Left lung (tissue), 10 donors: ENCODE data around the gene PDZD4. TPM values are rescaled to one million over a fixed set of nuclear protein-coding genes. Genes with fewer than 3 reads are reported as not detected.
A peak's percentile ranks its signal among the peaks of the same experiment; 100 is the strongest.

Experiments
- ATAC-seq: fragments of 200-7000 bp; cut with Tn5 transposase; one replicate; pipeline ENCODE4 v1.9.1; 2020; ENCODE audit warnings: moderate library complexity
- DNase-seq, 4 donors: peaks; one replicate each; pipeline ENCODE4 v3.0.0-alpha.2; 2013 to 2020
- H3K27ac ChIP-seq, 2 donors: fragments of 200-600 bp; sonication (generic) in 1 of 2; one replicate each; pipeline versions ENCODE4 v1.5.0 to v1.8.0; 2020 to 2021
- H3K27me3 ChIP-seq, 2 donors: fragments of 200-600 bp; sonication (generic) in 1 of 2; one replicate each; pipeline versions ENCODE4 v1.5.0 to v1.8.0; 2020 to 2021
- H3K36me3 ChIP-seq, 2 donors: fragments of 200-600 bp; sonication (generic) in 1 of 2; one replicate each; pipeline versions ENCODE4 v1.5.0 to v1.8.0; 2020 to 2021
- H3K4me1 ChIP-seq, 2 donors: fragments of 200-600 bp; one replicate each; pipeline ENCODE4 v1.8.0; 2021
- H3K4me3 ChIP-seq, 2 donors: fragments of 200-600 bp; sonication (generic) in 1 of 2; one replicate each; pipeline versions ENCODE4 v1.5.0 to v1.8.0; 2020 to 2021; ENCODE audit warnings: mild to moderate bottlenecking in 1 of 2
- H3K9me3 ChIP-seq, 2 donors: fragments of 200-600 bp; sonication (generic) in 1 of 2; one replicate each; pipeline versions ENCODE4 v1.5.0 to v1.8.0; 2020 to 2021
- intact Hi-C, 2 donors: fragments of 100-400 bp; cut with DNase I; formaldehyde crosslinking; loops; one replicate each; pipeline versions ENCODE4 v1.11.2 to v1.14.2; 2022
- polyA plus RNA-seq, 6 donors: library from polyadenylated mRNA; unstranded; fragments of 120-200 nt; gene quantifications; one replicate each; pipeline ENCODE4 v1.2.1, GENCODE V29; 2013; ENCODE audit not compliant: insufficient read length in 6 of 6
- total RNA-seq, 2 donors: library from RNA; stranded (reverse); fragmentation: NEBNext Ultra II Directional; extraction: Animal tissue kit (Norgen Biotek cat#: 25700); gene quantifications; one replicate each; pipeline ENCODE4 v1.2.1, GENCODE V29; 2021
- TF ChIP-seq, protein P1 (sequence below), 2 donors: fragments of 200-600 bp; sonication (generic) in 1 of 2; IDR thresholded peaks; one replicate each; pipeline versions ENCODE4 v1.5.0 to v1.8.0; 2021; ENCODE audit warnings: antibody characterized with exemption in 2 of 2
- donor health status: DM: no; HTN: yes; CAD: no.
- donor health status: DM: no; HTN: no; CAD: no.

PDZD4 gene
- total and polyA plus RNA-seq, 8 donors: 2.3 to 13.7 (median 10.3) TPM

DNA sequence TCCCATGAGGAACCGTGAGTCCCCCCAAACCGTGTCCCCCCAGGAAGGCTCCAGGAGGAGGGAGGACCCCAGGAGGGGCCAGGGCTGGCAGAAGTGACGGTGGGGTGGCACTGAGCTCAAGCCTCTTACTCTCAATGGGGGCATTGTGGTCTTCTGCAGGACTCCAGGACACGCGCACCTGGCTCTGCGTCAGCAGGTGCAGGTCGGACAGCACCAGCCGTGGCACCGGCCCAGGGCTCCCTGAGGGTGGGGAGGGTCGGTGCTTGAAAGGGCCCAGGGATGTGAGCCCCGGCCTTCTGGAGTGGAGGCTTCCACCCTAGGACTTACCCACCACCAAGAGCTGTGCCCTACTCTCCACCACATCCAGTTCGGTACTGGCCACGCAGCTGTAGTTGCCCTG lies 37.3 kb upstream of the PDZD4 start:
- H3K4me3 ChIP-seq: no peak overlapping the region
- ATAC-seq: no peak
- H3K36me3 ChIP-seq: no peaks in the 10 kb centered on the region
- no peaks in the 10 kb centered on the region for H3K9me3 ChIP-seq
- DNase-seq: peak in 1 of 4 donors; percentile 13
- H3K27me3 ChIP-seq: peaks cover 0 to 29% of the 10 kb centered on the region in 2 donors
- TF ChIP-seq, protein P1, sequence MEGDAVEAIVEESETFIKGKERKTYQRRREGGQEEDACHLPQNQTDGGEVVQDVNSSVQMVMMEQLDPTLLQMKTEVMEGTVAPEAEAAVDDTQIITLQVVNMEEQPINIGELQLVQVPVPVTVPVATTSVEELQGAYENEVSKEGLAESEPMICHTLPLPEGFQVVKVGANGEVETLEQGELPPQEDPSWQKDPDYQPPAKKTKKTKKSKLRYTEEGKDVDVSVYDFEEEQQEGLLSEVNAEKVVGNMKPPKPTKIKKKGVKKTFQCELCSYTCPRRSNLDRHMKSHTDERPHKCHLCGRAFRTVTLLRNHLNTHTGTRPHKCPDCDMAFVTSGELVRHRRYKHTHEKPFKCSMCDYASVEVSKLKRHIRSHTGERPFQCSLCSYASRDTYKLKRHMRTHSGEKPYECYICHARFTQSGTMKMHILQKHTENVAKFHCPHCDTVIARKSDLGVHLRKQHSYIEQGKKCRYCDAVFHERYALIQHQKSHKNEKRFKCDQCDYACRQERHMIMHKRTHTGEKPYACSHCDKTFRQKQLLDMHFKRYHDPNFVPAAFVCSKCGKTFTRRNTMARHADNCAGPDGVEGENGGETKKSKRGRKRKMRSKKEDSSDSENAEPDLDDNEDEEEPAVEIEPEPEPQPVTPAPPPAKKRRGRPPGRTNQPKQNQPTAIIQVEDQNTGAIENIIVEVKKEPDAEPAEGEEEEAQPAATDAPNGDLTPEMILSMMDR (IDR thresholded peaks at IDR 0.05): no peak
- intact Hi-C loops: no loop called here
- no peak overlapping the region for H3K27ac ChIP-seq
- H3K4me1 ChIP-seq: no peaks in the 10 kb centered on the region

DNA sequence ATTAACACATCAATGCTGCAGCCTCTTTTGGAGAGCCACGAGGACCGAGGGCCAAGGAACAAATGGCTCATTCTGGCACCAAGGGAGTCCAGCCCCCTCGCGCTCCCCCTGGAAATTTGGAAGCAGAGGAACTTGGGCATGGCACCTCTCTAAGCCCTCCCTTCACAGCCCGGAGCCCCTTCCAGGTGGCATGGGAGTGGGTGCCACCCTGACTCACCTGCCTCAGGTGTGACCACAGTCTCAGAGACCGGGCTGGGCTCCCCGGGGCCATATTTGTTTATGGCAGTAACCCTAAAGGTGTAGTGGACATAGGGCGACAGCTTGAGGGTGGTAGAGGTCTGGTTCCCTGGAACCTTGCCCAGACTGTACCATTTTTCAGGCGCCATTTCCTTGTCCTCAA lies 36.8 kb upstream of the PDZD4 start:
- Histone ChIP-seq H3K9me3 (no peaks in the 10 kb centered on the region), H3K4me3 (no peak overlapping the region), H3K4me1 (no peaks in the 10 kb centered on the region), H3K27me3 (peaks cover 0 to 34% of the 10 kb centered on the region in 2 donors), H3K27ac (no peak overlapping the region), H3K36me3 (no peaks in the 10 kb centered on the region)
- DNase-seq (no peak), ATAC-seq (no peak)
- TF ChIP-seq, protein P1 (IDR thresholded peaks at IDR 0.05): no peak
- intact Hi-C loops: no loop called here

DNA sequence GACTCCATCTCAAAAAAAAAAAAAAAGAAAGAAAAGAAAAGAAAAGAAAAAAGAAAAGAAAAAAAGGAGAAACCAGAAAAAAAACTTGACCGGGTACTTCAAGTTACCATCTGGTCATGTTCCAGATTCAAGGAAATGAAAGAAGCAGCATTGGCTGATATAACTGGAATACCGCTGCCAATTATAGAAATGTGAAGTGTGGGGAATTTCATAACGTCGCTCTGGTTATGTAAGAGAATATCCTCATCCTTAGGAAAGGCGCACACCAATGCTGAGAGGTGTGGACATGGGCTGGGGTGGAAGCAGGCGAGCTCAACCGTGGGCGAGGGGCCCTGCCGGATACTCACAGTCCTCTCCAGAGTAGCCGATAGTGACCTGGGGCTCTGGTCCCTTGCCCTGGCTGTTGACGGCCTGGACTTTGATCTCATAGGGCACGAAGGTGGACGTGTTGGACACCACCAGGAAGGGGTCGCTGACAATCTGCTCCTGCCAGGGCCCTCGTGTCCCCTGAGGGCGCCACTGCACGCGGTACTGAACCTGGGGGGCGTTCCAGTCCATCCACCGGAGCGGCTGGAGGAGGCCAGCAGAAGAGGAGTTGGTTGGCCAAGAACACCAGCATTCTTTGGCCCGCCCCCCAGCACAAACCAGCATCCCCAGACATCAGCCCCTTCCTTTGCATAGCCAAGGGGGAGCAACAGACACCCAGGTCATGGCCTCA lies 36.1 kb upstream of the PDZD4 start:
- intact Hi-C loops: no loop called here
- no peak for DNase-seq

DNA sequence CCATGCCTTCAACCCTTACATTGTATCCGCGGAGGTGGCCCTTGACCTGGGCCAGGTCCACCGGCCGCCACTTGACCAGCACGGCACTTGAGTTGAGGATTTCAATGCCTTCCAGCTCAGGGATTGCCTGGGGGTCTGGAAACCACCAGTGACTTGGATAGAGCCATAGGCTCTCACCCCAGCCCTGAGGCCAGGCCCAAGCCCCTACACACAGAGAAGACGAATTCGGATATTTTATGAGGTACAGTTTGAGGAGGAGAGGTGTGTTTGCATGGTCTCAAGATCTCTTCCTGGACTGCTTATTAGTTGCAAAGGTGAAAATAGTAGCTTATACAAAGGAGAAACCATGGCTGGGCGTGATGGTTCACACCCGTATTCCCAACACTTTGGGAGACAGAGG lies 35.3 kb upstream of the PDZD4 start:
- no peaks in the 10 kb centered on the region for H3K4me1 ChIP-seq
- H3K36me3 ChIP-seq: no peaks in the 10 kb centered on the region
- ATAC-seq: no peak
- no peak overlapping the region for H3K27ac ChIP-seq
- intact Hi-C loops: no loop called here
- DNase-seq: no peak
- no peak overlapping the region for H3K4me3 ChIP-seq
- TF ChIP-seq, protein P1 (IDR thresholded peaks at IDR 0.05): no peak
- H3K9me3 ChIP-seq: no peaks in the 10 kb centered on the region
- H3K27me3 ChIP-seq: peaks cover 0 to 31% of the 10 kb centered on the region in 2 donors

More for the DNA sequence above, 36.1 kb upstream of the PDZD4 start:
- Histone ChIP-seq H3K9me3 (no peaks in the 10 kb centered on the region), H3K27ac (no peak overlapping the region), H3K36me3 (no peaks in the 10 kb centered on the region), H3K27me3 (peaks cover 0 to 36% of the 10 kb centered on the region in 2 donors), H3K4me1 (no peaks in the 10 kb centered on the region), H3K4me3 (no peak overlapping the region)
- ATAC-seq: no peak
- TF ChIP-seq, protein P1 (IDR thresholded peaks at IDR 0.05): no peak

DNA sequence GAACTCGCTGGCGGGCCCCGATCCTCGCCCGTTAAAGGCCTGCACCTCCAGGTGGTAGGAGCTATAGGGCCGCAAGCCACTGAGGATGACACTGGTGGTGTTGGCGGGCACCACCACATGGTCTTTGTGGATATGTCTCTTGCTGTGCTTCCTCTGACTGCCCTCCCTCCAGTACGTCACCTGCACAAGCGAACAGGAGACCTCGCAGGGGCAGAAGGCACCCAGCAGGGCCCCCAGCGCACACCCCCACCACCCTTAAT lies 34.9 kb upstream of the PDZD4 start:
- DNase-seq: no peak
- H3K36me3 ChIP-seq: no peaks in the 10 kb centered on the region
- H3K27me3 ChIP-seq: peaks cover 0 to 27% of the 10 kb centered on the region in 2 donors
- ATAC-seq: no peak
- H3K9me3 ChIP-seq: no peaks in the 10 kb centered on the region
- H3K27ac ChIP-seq: no peak overlapping the region
- TF ChIP-seq, protein P1 (IDR thresholded peaks at IDR 0.05): no peak
- intact Hi-C loops: no loop called here
- H3K4me3 ChIP-seq: no peak overlapping the region
- no peaks in the 10 kb centered on the region for H3K4me1 ChIP-seq
